K562 (cell line): ENCODE measurements around the gene HMGA1. TPM values are rescaled to one million over a fixed set of nuclear protein-coding genes. Genes with fewer than 3 reads are reported as not detected.

Experiments
- CHD4 ChIP-seq: fragments of 200-600 bp; sonication (generic); IDR thresholded peaks from 3 replicates; pipeline ENCODE4 v1.6.1; 2012; ENCODE audit warnings: low read depth, mild to moderate bottlenecking, mixed read lengths, low read length, inconsistent platforms; ENCODE audit not compliant: insufficient read depth, insufficient replicate concordance, poor library complexity, severe bottlenecking
- HDAC2 ChIP-seq: fragments of 450-650 bp; IDR thresholded peaks from 2 replicates; pipeline ENCODE4 v1.6.1; 2016; ENCODE audit warnings: mild to moderate bottlenecking
- HDAC8 ChIP-seq: fragments of 450-650 bp; IDR thresholded peaks from 2 replicates; pipeline ENCODE4 v1.6.1; 2016; ENCODE audit warnings: mild to moderate bottlenecking, missing genetic modification characterization, moderate library complexity, missing compliant biosample characterization
- HMG20A ChIP-seq: fragments of 450-650 bp; formaldehyde crosslinking; conservative IDR thresholded peaks from 2 replicates; pipeline ENCODE4 v1.4.0; 2020; ENCODE audit warnings: mild to moderate bottlenecking, mixed read lengths
- KAT2B ChIP-seq: IDR thresholded peaks from one replicate; pipeline ENCODE4 v1.6.1; 2012; ENCODE audit warnings: low read depth, mild to moderate bottlenecking, control low read depth, inconsistent platforms, low read length, moderate library complexity
- KLF1 ChIP-seq: fragments of 450-650 bp; IDR thresholded peaks from 2 replicates; pipeline ENCODE4 v1.6.1; 2016; ENCODE audit warnings: missing genetic modification characterization, missing compliant biosample characterization
- NR2C1 ChIP-seq, 2 experiments: fragments of 450-650 bp; IDR thresholded peaks; 2 replicates each; pipeline ENCODE4 v1.6.1; 2017; ENCODE audit warnings: mild to moderate bottlenecking in 2 of 2, antibody characterized with exemption in 1 of 2, inconsistent platforms in 1 of 2, missing compliant biosample characterization in 1 of 2, missing genetic modification characterization in 1 of 2
- STAT5B ChIP-seq: fragments of 250-450 bp; sonication (Bioruptor Pico); IDR thresholded peaks from 2 replicates; pipeline ENCODE4 v1.8.0; 2021; ENCODE audit warnings: mild to moderate bottlenecking, inconsistent platforms
- TFAM ChIP-seq: fragments of 250-450 bp; sonication (Bioruptor Pico); conservative IDR thresholded peaks from 2 replicates; pipeline ENCODE4 v1.5.0; 2021; ENCODE audit warnings: mild to moderate bottlenecking, moderate library complexity
- ZBTB33 ChIP-seq: sonication (generic); formaldehyde crosslinking; IDR thresholded peaks from 2 replicates; pipeline ENCODE4 v1.8.1; 2023; ENCODE audit warnings: mild to moderate bottlenecking, missing genetic modification reagents
- ZNF143 ChIP-seq: sonication (generic); formaldehyde crosslinking; IDR thresholded peaks from 2 replicates; pipeline ENCODE4 v1.9.0; 2022; ENCODE audit warnings: mild to moderate bottlenecking, missing genetic modification reagents
- ZNF57 ChIP-seq: fragments of 450-650 bp; formaldehyde crosslinking; IDR thresholded peaks from 2 replicates; pipeline ENCODE4 v1.4.0; 2020; ENCODE audit warnings: mild to moderate bottlenecking, moderate library complexity
- ZNF609 ChIP-seq: sonication (generic); formaldehyde crosslinking; IDR thresholded peaks from 2 replicates; pipeline ENCODE4 v1.8.1; 2023; ENCODE audit warnings: missing genetic modification reagents, mild to moderate bottlenecking, borderline replicate concordance
- ZZZ3 ChIP-seq: fragments of 450-650 bp; IDR thresholded peaks from 2 replicates; pipeline ENCODE4 v1.6.1; 2016; ENCODE audit warnings: antibody characterized with exemption, mild to moderate bottlenecking, moderate library complexity
- polyA plus RNA-seq, 8 experiments: library from polyadenylated mRNA; depleted of rRNA in 4 of 8; stranded (reverse) in 5 of 8; unstranded in 3 of 8; fragments of >200 nt; fragmentation: Nextera tagmentation in 2 of 8; fragmentation: Illumina TruSeq in 1 of 8; extraction: Ambion mirVana in 2 of 8; extraction: Trizol in 1 of 8; gene quantifications; 2 replicates each; pipeline versions ENCODE4 v1.2.1 to v1.2.3, GENCODE V29; 2011 to 2014; ENCODE audit warnings: inconsistent platforms in 1 of 8, missing spikeins in 1 of 8
- total RNA-seq, 7 experiments: library from RNA; depleted of rRNA in 6 of 7; stranded (reverse); fragments of >200 nt in 6 of 7; fragmentation: Illumina TruSeq in 2 of 7; extraction: Trizol in 2 of 7; gene quantifications; 2 replicates each; pipeline versions ENCODE4 v1.2.1 to v1.2.3, GENCODE V29; 2011 to 2021; ENCODE audit warnings: low replicate concordance in 1 of 7
- TF ChIP-seq, protein P1 (sequence below): sonication (generic); formaldehyde crosslinking; IDR thresholded peaks from 2 replicates; pipeline ENCODE4 v1.8.1; 2022; ENCODE audit warnings: missing genetic modification reagents
- TF ChIP-seq, protein P2 (sequence below), 2 experiments: fragments of 450-650 bp; IDR thresholded peaks; 2 replicates each; pipeline ENCODE4 v1.6.1; 2016

The HMGA1 gene
- total and polyA plus RNA-seq, 9 of the 15 experiments (the other 6 are each of a cell fraction or from before 2014, with no cell fraction given): 27.8 to 1,947 (median 594) TPM

- TF ChIP-seq NR2C1 (IDR thresholded peaks at IDR 0.05) (no peak), NR2C1 (tag; IDR thresholded peaks at IDR 0.05) (no peak), CHD4 (no peak), KLF1 (no peak), HDAC2 (peak; percentile 39; the same call in 1 of the 2 replicates), HMG20A (CRISPR knock-in tag) (no peak), ZBTB33 (CRISPR knock-in tag) (peak; percentile 96), STAT5B (no peak), ZNF143 (CRISPR knock-in tag) (peak; percentile 59; the same call in 1 of the 2 replicates), TFAM (CRISPR knock-in tag) (no peak), ZNF57 (CRISPR knock-in tag) (no peak), ZNF609 (0 out of 2 replicates have a peak, but pooled peaks have one; percentile 56), ZZZ3 (no peak), KAT2B (no peak), HDAC8 (tag) (peak; percentile 85; the same call in 1 of the 2 replicates)
- TF ChIP-seq, protein P1, sequence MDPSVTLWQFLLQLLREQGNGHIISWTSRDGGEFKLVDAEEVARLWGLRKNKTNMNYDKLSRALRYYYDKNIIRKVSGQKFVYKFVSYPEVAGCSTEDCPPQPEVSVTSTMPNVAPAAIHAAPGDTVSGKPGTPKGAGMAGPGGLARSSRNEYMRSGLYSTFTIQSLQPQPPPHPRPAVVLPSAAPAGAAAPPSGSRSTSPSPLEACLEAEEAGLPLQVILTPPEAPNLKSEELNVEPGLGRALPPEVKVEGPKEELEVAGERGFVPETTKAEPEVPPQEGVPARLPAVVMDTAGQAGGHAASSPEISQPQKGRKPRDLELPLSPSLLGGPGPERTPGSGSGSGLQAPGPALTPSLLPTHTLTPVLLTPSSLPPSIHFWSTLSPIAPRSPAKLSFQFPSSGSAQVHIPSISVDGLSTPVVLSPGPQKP (CRISPR knock-in tag): peak; percentile 90; the same call in 1 of the 2 replicates
- TF ChIP-seq, protein P2, sequence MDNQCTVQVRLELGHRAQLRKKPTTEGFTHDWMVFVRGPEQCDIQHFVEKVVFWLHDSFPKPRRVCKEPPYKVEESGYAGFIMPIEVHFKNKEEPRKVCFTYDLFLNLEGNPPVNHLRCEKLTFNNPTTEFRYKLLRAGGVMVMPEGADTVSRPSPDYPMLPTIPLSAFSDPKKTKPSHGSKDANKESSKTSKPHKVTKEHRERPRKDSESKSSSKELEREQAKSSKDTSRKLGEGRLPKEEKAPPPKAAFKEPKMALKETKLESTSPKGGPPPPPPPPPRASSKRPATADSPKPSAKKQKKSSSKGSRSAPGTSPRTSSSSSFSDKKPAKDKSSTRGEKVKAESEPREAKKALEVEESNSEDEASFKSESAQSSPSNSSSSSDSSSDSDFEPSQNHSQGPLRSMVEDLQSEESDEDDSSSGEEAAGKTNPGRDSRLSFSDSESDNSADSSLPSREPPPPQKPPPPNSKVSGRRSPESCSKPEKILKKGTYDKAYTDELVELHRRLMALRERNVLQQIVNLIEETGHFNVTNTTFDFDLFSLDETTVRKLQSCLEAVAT (IDR thresholded peaks at IDR 0.05): peak; percentile 28 to 50; a peak in 1 of 4 replicates
Observed at GRCh38 chr6:34237722-34238584, 1.3 kb downstream of the HMGA1 start (continued).
